CD14-positive monocyte (primary cell): ENCODE results near the gene GIT2. TPM values are rescaled to one million over a fixed set of nuclear protein-coding genes. Genes with fewer than 3 reads are reported as not detected.

Experiments used
- DNase-seq, 3 donors: peaks; one replicate each; pipeline ENCODE4 v3.0.0-alpha.2; 2011 to 2022
- H2AFZ ChIP-seq: 2 replicates; pipeline ENCODE4 v1.6.0; 2012; ENCODE audit warnings: mild to moderate bottlenecking, low read depth, low read length, inconsistent platforms; ENCODE audit not compliant: insufficient read depth, poor library complexity, severe bottlenecking
- H3K27ac ChIP-seq, 2 donors: 1 replicate in 1 of 2; 2 replicates in 1 of 2; pipeline ENCODE4 v1.5.1; 2012 to 2013; ENCODE audit warnings: low read length in 2 of 2, control low read depth in 1 of 2, inconsistent platforms in 1 of 2, low read depth in 1 of 2, mild to moderate bottlenecking in 1 of 2
- H3K27me3 ChIP-seq, 2 donors: one replicate each; pipeline versions ENCODE4 v1.6.0 to v1.6.1; 2011 to 2013; ENCODE audit warnings: low read length in 2 of 2; ENCODE audit not compliant: control insufficient read depth in 2 of 2, insufficient read depth in 2 of 2
- H3K36me3 ChIP-seq, 2 donors: replicated peaks in 1 of 2; 1 replicate in 1 of 2; 2 replicates in 1 of 2; pipeline versions ENCODE4 v1.5.1 to v1.6.1; 2012 to 2013; ENCODE audit warnings: low read length in 2 of 2, control low read depth in 1 of 2, inconsistent platforms in 1 of 2, mild to moderate bottlenecking in 1 of 2; ENCODE audit not compliant: insufficient read depth in 2 of 2, control insufficient read depth in 1 of 2
- H3K4me1 ChIP-seq, 2 donors: 1 replicate in 1 of 2; 2 replicates in 1 of 2; pipeline versions ENCODE4 v1.5.1 to v1.6.1; 2012 to 2013; ENCODE audit warnings: low read length in 2 of 2, control low read depth in 1 of 2, inconsistent platforms in 1 of 2, mild to moderate bottlenecking in 1 of 2, moderate library complexity in 1 of 2; ENCODE audit not compliant: insufficient read depth in 2 of 2, control insufficient read depth in 1 of 2
- H3K4me2 ChIP-seq: replicated peaks from 2 replicates; pipeline ENCODE3; 2012; ENCODE audit warnings: low read length, moderate library complexity, mild to moderate bottlenecking; ENCODE audit not compliant: poor library complexity, severe bottlenecking; ENCODE audit errors: extremely low read depth
- H3K4me3 ChIP-seq, 3 experiments: fragments of 200-600 bp in 1 of 3; sonication (generic) in 1 of 3; replicated peaks in 1 of 3; 1 replicate in 2 of 3; 2 replicates in 1 of 3; pipeline ENCODE4 v1.5.1; 2011 to 2013; ENCODE audit warnings: low read length in 3 of 3, mild to moderate bottlenecking in 3 of 3, control low read depth in 2 of 3, low read depth in 2 of 3, inconsistent platforms in 1 of 3, moderate library complexity in 1 of 3
- H3K79me2 ChIP-seq: 2 replicates; pipeline ENCODE4 v1.6.0; 2012; ENCODE audit warnings: mild to moderate bottlenecking, control low read depth, inconsistent platforms, low read length, moderate library complexity; ENCODE audit not compliant: insufficient read depth
- H3K9ac ChIP-seq: 2 replicates; pipeline ENCODE4 v1.6.0; 2017; ENCODE audit warnings: low read length, mild to moderate bottlenecking; ENCODE audit not compliant: insufficient read depth, poor library complexity, severe bottlenecking
- H3K9me3 ChIP-seq, 2 donors: replicated peaks in 1 of 2; 1 replicate in 1 of 2; 2 replicates in 1 of 2; pipeline versions ENCODE4 v1.5.1 to v1.6.1; 2012 to 2013; ENCODE audit warnings: low read length in 2 of 2, control low read depth in 1 of 2; ENCODE audit not compliant: control insufficient read depth in 1 of 2, insufficient read depth in 1 of 2
- H4K20me1 ChIP-seq: 2 replicates; pipeline ENCODE4 v1.6.0; 2012; ENCODE audit warnings: mild to moderate bottlenecking, low read length, control low read depth, moderate library complexity; ENCODE audit not compliant: insufficient read depth
- H3K27ac Mint-ChIP-seq, 7 donors: one replicate each; pipeline ENCODE4 v1.8.0; 2020; ENCODE audit warnings: mild to moderate bottlenecking in 7 of 7, mixed read lengths in 7 of 7, moderate library complexity in 6 of 7, inconsistent platforms in 2 of 7
- H3K27me3 Mint-ChIP-seq, 3 donors: one replicate each; pipeline ENCODE4 v1.8.0; 2021 to 2022; ENCODE audit warnings: low read depth in 3 of 3, mild to moderate bottlenecking in 3 of 3, mixed read lengths in 3 of 3, moderate library complexity in 3 of 3, inconsistent platforms in 1 of 3
- H3K36me3 Mint-ChIP-seq, 2 donors: one replicate each; pipeline ENCODE4 v1.8.0; 2020; ENCODE audit warnings: mixed read lengths in 2 of 2, inconsistent platforms in 1 of 2, mild to moderate bottlenecking in 1 of 2
- H3K4me1 Mint-ChIP-seq: one replicate; pipeline ENCODE4 v1.8.0; 2020; ENCODE audit warnings: mild to moderate bottlenecking, mixed read lengths
- H3K4me3 Mint-ChIP-seq, 2 donors: one replicate each; pipeline ENCODE4 v1.8.0; 2020; ENCODE audit warnings: mild to moderate bottlenecking in 2 of 2, mixed read lengths in 2 of 2, moderate library complexity in 1 of 2
- H3K9me3 Mint-ChIP-seq, 7 donors: one replicate each; pipeline ENCODE4 v1.8.0; 2020 to 2022; ENCODE audit warnings: mixed read lengths in 7 of 7, mild to moderate bottlenecking in 6 of 7, moderate library complexity in 6 of 7, inconsistent platforms in 2 of 7
- CTCF ChIP-seq: fragments of 200-600 bp; IDR thresholded peaks from one replicate; pipeline ENCODE4 v1.8.0; 2022; ENCODE audit warnings: antibody characterized with exemption, mild to moderate bottlenecking
- WGBS: methylation state at CpG from one replicate; pipeline ENCODE4 v1.1.5; 2013; ENCODE audit warnings: missing lambda C conversion rate; ENCODE audit not compliant: insufficient coverage; 5-methylcytosine and 5-hydroxymethylcytosine counted together
- intact Hi-C, 2 donors: fragments of 100-400 bp; cut with micrococcal nuclease; formaldehyde crosslinking; loops; one replicate each; pipeline versions ENCODE4 v1.15.0 to v1.15.1; 2023
- polyA plus RNA-seq, 3 donors: library from polyadenylated mRNA; depleted of rRNA in 1 of 3; unstranded in 2 of 3; stranded (reverse) in 1 of 3; fragments of 300-500 nt in 2 of 3; fragments of >200 nt in 1 of 3; fragmentation: Illumina TruSeq in 2 of 3; gene quantifications; 1 replicate in 2 of 3; 2 replicates in 1 of 3; pipeline ENCODE4 v1.2.3, GENCODE V29; 2012 to 2021

GIT2 gene
- polyA plus RNA-seq, 3 donors = 75.8 to 139 (median 98.8) TPM

GRCh38 chr12:109897029-109897428 lies 99.1 kb downstream of the GIT2 start:
- TF ChIP-seq CTCF = no peak
- no peaks in the 10 kb centered on the region for H3K27me3 ChIP-seq
- Mint-ChIP-seq H3K27ac (no peak overlapping the region), H3K4me3 (no peak overlapping the region), H3K36me3 (peaks cover 3 to 7% of the 10 kb centered on the region in 2 donors), H3K9me3 (peaks cover 0 to 6% (median 0%) of the 10 kb centered on the region in 7 donors), H3K27me3 (no peaks in the 10 kb centered on the region), H3K4me1 (peaks cover 41% of the 10 kb centered on the region)
- no peak overlapping the region for H3K9ac ChIP-seq
- H3K9me3 ChIP-seq = no peaks in the 10 kb centered on the region
- H3K4me2 ChIP-seq = no peak overlapping the region
- 93% methylated on average over 6 of the region's 6 CpGs for WGBS
- no peak overlapping the region for H3K27ac ChIP-seq
- H3K36me3 ChIP-seq = no peaks in the 10 kb centered on the region
- H2AFZ ChIP-seq = no peak overlapping the region
- intact Hi-C loops = no loop called here
- no peak for DNase-seq
- peaks cover 35 to 41% of the 10 kb centered on the region in 2 donors for H3K4me1 ChIP-seq
- H4K20me1 ChIP-seq = peaks cover 11% of the 10 kb centered on the region
- H3K4me3 ChIP-seq = no peak overlapping the region
- H3K79me2 ChIP-seq = peaks cover 21% of the 10 kb centered on the region

- Histone ChIP-seq H3K4me1 (peaks cover 29 to 33% of the 10 kb centered on the region in 2 donors), H2AFZ (no peak overlapping the region), H3K9me3 (no peaks in the 10 kb centered on the region), H3K4me2 (no peak overlapping the region), H4K20me1 (peaks cover 6% of the 10 kb centered on the region), H3K27ac (no peak overlapping the region), H3K9ac (no peak overlapping the region), H3K27me3 (no peaks in the 10 kb centered on the region), H3K36me3 (no peaks in the 10 kb centered on the region), H3K4me3 (no peak overlapping the region), H3K79me2 (peaks cover 12% of the 10 kb centered on the region)
- Mint-ChIP-seq H3K4me3 (no peak overlapping the region), H3K9me3 (peaks cover 0 to 6% (median 0%) of the 10 kb centered on the region in 7 donors), H3K4me1 (peaks cover 33% of the 10 kb centered on the region), H3K27me3 (no peaks in the 10 kb centered on the region), H3K27ac (peak overlapping the region in 2 of 7 donors; percentile 41 to 57), H3K36me3 (peaks cover 3 to 8% of the 10 kb centered on the region in 2 donors)
- WGBS = 100% methylated on average over 1 of the region's 6 CpGs
- intact Hi-C loops = no loop called here
- no peak for DNase-seq
- no peak for TF ChIP-seq CTCF
These were observed 100.0 kb downstream of the GIT2 start for GRCh38 chr12:109896188-109896587.
